Right lobe of liver (tissue), 6 donors: ENCODE data around the gene EHD3. TPM values are rescaled to one million over a fixed set of nuclear protein-coding genes. Genes with fewer than 3 reads are reported as not detected.

Experiments
- ATAC-seq, 4 donors: fragments of 200-7000 bp; cut with Tn5 transposase; one replicate each; pipeline ENCODE4 v1.9.1; 2020; ENCODE audit warnings: mild to moderate bottlenecking in 4 of 4, moderate library complexity in 4 of 4
- DNase-seq, 3 donors: peaks; one replicate each; pipeline ENCODE4 v3.0.0-alpha.2; 2020
- H3K27ac ChIP-seq, 3 donors: fragments of 200-600 bp; one replicate each; pipeline ENCODE4 v1.8.0; 2022
- H3K27me3 ChIP-seq, 2 donors: fragments of 200-600 bp; one replicate each; pipeline ENCODE4 v1.8.0; 2022
- H3K36me3 ChIP-seq, 4 donors: fragments of 200-600 bp; sonication (generic) in 1 of 4; one replicate each; pipeline versions ENCODE4 v1.5.1 to v1.8.0; 2017 to 2022; ENCODE audit warnings: control low read depth in 1 of 4
- H3K4me1 ChIP-seq, 4 donors: fragments of 200-600 bp; sonication (generic) in 1 of 4; one replicate each; pipeline versions ENCODE4 v1.5.1 to v1.8.0; 2017 to 2022; ENCODE audit warnings: control low read depth in 1 of 4
- H3K4me3 ChIP-seq, 3 donors: fragments of 200-600 bp; one replicate each; pipeline ENCODE4 v1.8.0; 2022
- H3K9me3 ChIP-seq, 4 donors: fragments of 200-600 bp; sonication (generic) in 1 of 4; one replicate each; pipeline versions ENCODE4 v1.5.1 to v1.8.0; 2017 to 2022; ENCODE audit warnings: control low read depth in 1 of 4
- POLR2A ChIP-seq: fragments of 450-650 bp; IDR thresholded peaks from one replicate; pipeline ENCODE4 v1.6.1; 2017; ENCODE audit warnings: antibody characterized with exemption, mild to moderate bottlenecking
- WGBS: methylation state at CpG from one replicate; pipeline ENCODE4 v1.1.6; 2018; ENCODE audit warnings: low coverage, low lambda C conversion rate; ENCODE audit not compliant: insufficient coverage; ENCODE audit errors: missing lambda C conversion rate; 5-methylcytosine and 5-hydroxymethylcytosine counted together
- intact Hi-C, 2 donors: fragments of 100-400 bp; cut with DNase I; formaldehyde crosslinking; loops; one replicate each; pipeline versions ENCODE4 v1.11.2 to v1.14.1; 2022
- total RNA-seq, 6 experiments: library from RNA; depleted of rRNA in 2 of 6; stranded (reverse); fragments of >200 nt in 2 of 6; fragmentation: NEBNext Ultra II Directional in 3 of 6; extraction: Animal tissue kit (Norgen Biotek cat#: 25700) in 3 of 6; gene quantifications; one replicate each; pipeline versions ENCODE4 v1.1.0 to v1.2.4, GENCODE V29; 2016 to 2023
- TF ChIP-seq, protein P1 (sequence below), 4 donors: fragments of 200-600 bp in 3 of 4; fragments of 450-650 bp in 1 of 4; IDR thresholded peaks; one replicate each; pipeline versions ENCODE4 v1.5.1 to v1.8.0; 2016 to 2022; ENCODE audit warnings: antibody characterized with exemption in 4 of 4, mild to moderate bottlenecking in 2 of 4
- donor health status: DM: no; HTN: yes; CAD: no.
- donor health status: DM: no; HTN: no; CAD: no.
- donor health status: DM: no; HTN: no; CAD: no.
- donor health status: DM: no; HTN: yes; CAD: no.
- donor health status: DM: no; HTN: yes; CAD: no.

EHD3 gene
- total RNA-seq, 6 experiments from 2014 or later, result 4.0 to 10.6 (median 7.6) TPM

DNA sequence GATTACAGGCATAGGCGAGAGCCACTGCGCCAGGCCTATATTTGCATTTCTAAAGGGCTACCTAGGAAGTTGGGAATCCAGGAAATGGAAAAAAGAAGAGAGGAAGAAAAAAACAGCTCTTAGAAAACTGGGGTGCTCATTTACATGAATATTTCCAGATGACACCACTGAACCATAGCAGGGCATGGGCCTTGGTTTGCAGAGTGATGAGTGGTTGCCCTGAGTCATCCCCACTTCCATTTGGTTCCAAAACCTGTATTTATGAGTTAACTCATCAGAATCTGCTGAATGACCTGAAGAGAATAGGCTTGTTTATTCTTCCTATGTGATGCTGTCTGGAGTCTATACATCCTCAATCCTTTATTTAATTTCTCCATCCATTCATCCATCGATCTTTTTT lies 36.2 kb downstream of the EHD3 start:
- ATAC-seq, result no peak
- intact Hi-C loops, result no loop called here
- no peak overlapping the region for H3K4me3 ChIP-seq
- 98% methylated on average over 3 of the region's 3 CpGs for WGBS
- no peaks in the 10 kb centered on the region for H3K4me1 ChIP-seq
- no peaks in the 10 kb centered on the region for H3K9me3 ChIP-seq
- no peaks in the 10 kb centered on the region for H3K36me3 ChIP-seq
- H3K27ac ChIP-seq, result no peak overlapping the region
- no peak for DNase-seq
- no peak for TF ChIP-seq POLR2A
- TF ChIP-seq, protein P1, sequence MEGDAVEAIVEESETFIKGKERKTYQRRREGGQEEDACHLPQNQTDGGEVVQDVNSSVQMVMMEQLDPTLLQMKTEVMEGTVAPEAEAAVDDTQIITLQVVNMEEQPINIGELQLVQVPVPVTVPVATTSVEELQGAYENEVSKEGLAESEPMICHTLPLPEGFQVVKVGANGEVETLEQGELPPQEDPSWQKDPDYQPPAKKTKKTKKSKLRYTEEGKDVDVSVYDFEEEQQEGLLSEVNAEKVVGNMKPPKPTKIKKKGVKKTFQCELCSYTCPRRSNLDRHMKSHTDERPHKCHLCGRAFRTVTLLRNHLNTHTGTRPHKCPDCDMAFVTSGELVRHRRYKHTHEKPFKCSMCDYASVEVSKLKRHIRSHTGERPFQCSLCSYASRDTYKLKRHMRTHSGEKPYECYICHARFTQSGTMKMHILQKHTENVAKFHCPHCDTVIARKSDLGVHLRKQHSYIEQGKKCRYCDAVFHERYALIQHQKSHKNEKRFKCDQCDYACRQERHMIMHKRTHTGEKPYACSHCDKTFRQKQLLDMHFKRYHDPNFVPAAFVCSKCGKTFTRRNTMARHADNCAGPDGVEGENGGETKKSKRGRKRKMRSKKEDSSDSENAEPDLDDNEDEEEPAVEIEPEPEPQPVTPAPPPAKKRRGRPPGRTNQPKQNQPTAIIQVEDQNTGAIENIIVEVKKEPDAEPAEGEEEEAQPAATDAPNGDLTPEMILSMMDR (IDR thresholded peaks at IDR 0.05), result no peak
- no peaks in the 10 kb centered on the region for H3K27me3 ChIP-seq

DNA sequence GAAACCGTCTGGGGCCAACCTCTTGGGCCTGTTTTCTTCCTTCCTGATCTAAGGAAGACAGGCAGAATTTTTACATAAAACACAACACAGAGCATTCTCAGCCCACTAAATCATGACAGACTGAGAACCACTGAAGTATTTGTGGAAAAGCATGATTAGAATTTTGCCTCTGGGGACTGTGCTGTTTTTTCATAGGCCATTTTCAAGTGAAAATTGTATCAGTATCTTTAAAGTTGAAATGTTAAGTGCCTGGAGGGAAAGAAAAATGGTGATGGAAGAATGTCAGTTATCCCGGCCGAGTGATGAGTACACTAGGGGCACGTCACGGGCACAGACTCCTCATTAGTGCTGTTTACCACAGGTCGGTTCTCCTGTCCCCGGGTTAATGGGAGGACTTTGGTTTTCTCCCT lies 36.9 kb downstream of the EHD3 start:
- no peak overlapping the region for H3K27ac ChIP-seq
- ATAC-seq (no peak), DNase-seq (no peak)
- no peak overlapping the region for H3K4me3 ChIP-seq
- H3K4me1 ChIP-seq, result no peaks in the 10 kb centered on the region
- 62% methylated on average over 5 of the region's 7 CpGs for WGBS
- intact Hi-C loops, result no loop called here
- no peaks in the 10 kb centered on the region for H3K9me3 ChIP-seq
- TF ChIP-seq, protein P1 (IDR thresholded peaks at IDR 0.05), result no peak
- no peak for TF ChIP-seq POLR2A
- no peaks in the 10 kb centered on the region for H3K27me3 ChIP-seq
- H3K36me3 ChIP-seq, result no peaks in the 10 kb centered on the region

DNA sequence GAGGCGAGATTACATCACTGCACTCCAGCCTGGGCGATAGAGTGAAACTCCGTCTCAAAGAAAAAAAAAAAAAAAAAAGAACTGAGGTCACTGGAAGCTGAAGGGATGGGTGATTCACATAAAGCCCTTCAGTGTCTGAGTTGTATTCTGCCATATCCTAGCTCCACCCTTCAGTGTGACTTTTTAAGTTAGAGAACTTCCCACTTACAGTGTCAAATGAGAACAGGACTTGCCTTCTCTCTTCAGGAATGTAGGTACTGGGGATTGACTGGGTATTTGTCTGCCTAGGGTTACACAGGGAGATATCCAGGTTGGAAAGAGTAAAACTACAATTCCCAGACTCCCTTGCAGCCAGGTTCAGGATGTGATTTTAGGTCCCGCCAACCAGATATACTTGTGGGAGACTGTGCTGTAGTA lies 37.9 kb downstream of the EHD3 start:
- no peak overlapping the region for H3K27ac ChIP-seq
- H3K27me3 ChIP-seq, result no peaks in the 10 kb centered on the region
- TF ChIP-seq POLR2A, result no peak
- TF ChIP-seq, protein P1 (IDR thresholded peaks at IDR 0.05), result no peak
- intact Hi-C loops, result no loop called here
- 87% methylated on average over 3 of the region's 4 CpGs for WGBS
- no peak overlapping the region for H3K4me3 ChIP-seq
- no peak for ATAC-seq
- DNase-seq, result no peak
- H3K36me3 ChIP-seq, result no peaks in the 10 kb centered on the region
- H3K9me3 ChIP-seq, result no peaks in the 10 kb centered on the region
- H3K4me1 ChIP-seq, result no peaks in the 10 kb centered on the region

DNA sequence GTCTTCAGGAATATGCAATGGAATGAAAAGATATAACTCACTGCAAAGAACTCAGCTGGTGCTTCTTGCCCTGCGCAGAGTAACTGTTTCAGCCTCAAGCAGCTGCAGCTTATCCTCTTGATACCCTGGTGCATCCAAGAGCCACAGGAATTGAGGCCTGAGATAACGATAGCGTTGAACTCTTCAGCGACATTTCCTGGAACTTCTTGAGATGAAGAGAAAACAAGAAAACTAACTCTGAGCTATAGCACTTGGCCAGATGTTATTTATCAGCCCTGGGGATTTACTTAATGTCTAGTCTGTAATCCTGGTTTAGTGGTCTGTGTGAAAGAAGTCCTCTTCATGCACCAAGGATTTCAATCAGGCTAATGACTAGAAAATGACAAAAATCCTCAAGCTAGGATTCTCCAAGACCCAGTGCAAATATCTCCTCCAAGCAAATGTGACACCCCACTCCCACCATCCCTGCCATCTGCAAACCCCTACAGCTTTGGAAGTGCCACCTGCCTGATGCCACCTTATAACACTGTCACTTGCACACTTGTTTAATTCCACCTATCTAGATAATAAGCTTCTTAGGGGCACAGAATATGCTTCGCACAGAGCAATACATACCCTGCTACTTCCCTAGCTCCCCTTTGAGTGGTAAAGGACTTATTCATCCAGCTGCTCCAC lies 40.6 kb downstream of the EHD3 start:
- Histone ChIP-seq H3K27ac (no peak overlapping the region), H3K27me3 (no peaks in the 10 kb centered on the region), H3K9me3 (no peaks in the 10 kb centered on the region), H3K4me1 (peaks cover 0 to 3% (median 0%) of the 10 kb centered on the region in 4 donors), H3K4me3 (no peak overlapping the region), H3K36me3 (no peaks in the 10 kb centered on the region)
- intact Hi-C loops, result no loop called here
- TF ChIP-seq, protein P1 (IDR thresholded peaks at IDR 0.05), result no peak
- TF ChIP-seq POLR2A, result no peak
- no peak for DNase-seq
- 70% methylated on average over 5 of the region's 5 CpGs for WGBS
- peak; percentile 38 to 68 (median 44) for ATAC-seq
